HG03039 (cell line): ENCODE results near the gene CPED1.

Experiments used
- ATAC-seq: cut with Tn5 transposase; IDR thresholded peaks from one replicate; pipeline ENCODE4 v1.9.1; 2021; ENCODE audit warnings: mild to moderate bottlenecking, moderate library complexity; ENCODE audit not compliant: unreplicated experiment

The CPED1 gene

DNA sequence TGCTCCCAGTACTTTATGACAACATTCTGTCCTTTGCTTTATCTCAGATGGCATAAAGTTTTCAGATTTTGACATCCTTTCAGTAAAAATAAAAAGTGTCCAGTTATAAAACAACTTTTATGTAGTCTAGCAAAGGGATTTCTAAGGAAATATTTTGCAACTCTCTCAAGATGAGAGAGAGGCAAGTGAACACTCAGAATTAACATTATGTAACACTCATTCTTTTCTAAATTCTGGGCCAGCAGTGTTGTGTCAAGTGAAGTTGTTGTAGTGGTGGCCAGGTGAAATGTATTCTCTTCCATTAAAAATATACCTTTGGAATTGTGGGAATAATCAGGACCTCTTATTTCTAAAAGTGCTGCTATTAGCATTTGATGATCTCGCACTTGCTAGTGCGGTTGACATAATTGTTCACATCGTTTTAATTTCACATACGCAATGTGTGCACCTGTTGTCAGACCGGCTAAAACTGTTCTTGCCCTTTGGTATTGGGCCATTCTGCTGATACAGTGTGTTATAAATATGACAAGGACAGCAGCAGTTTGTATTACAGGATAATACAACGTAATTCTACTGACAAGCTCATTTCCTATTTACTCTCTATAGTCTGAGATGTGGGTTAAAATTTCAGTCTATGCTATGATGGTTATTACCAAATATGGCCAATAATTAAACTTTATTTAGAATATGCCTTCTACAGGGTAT lies 23.8 kb downstream of the CPED1 start:
- no peak for ATAC-seq

DNA sequence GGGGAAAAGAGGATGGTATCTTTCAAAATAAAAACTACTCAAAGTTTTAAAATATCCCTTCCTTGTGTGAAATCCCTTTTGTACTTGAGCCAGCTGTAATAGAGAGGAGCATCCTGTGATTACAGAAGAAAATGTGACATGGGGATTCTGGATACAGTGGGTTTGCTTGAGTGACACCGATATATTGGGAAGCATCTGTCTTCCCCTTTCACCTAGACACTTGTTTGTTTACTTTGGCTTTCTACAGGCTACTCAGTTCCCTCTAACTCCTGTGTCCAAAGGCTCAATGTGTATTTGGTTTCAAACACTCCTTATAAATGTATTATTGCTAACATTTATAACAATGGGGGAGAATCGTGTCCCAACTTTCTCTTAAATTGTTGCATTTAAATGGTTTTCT lies 24.4 kb downstream of the CPED1 start:
- ATAC-seq, result no peak

DNA sequence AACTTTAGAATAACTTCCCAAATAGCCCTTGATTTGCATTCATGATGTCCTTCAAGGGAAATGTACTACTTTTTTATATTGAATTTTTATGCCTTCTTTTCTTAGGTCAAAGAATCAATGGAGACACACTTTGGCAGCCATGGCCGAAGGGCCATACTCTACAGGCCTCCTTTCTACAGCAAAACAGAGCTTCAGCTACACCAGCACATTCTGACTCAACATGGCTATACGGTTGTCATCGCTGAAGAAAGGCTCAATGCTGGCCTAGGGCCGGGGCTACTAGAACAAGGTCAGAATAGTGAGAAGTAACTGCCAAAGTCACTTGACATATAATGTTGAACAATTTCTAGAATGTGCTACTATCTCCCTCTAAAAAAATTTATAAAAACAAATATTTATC lies 27.0 kb downstream of the CPED1 start:
- no peak for ATAC-seq

GRCh38 chr7:121016966-121017365 lies 28.5 kb downstream of the CPED1 start:
- no peak for ATAC-seq

GRCh38 chr7:121017586-121017985 lies 29.1 kb downstream of the CPED1 start:
- ATAC-seq, result no peak

DNA sequence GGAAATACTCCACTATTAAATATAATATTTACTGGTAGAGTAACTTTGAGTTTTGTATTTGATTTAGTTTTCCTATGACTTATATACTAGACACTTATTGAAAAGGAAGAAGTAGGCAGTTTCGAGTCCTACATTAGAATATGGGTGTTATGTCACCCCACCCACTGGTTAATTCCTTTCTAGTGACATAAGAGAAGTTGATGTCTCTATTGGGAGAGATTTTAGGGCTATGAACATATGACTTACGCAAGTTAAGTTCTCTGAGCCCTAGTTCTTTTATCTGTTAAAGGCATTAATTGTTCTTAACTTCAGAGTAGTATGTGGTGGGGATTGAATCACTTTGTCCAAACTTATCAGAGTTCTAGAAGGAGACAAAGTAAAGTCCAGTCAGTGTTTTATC lies 30.5 kb downstream of the CPED1 start:
- ATAC-seq, result no peak

DNA sequence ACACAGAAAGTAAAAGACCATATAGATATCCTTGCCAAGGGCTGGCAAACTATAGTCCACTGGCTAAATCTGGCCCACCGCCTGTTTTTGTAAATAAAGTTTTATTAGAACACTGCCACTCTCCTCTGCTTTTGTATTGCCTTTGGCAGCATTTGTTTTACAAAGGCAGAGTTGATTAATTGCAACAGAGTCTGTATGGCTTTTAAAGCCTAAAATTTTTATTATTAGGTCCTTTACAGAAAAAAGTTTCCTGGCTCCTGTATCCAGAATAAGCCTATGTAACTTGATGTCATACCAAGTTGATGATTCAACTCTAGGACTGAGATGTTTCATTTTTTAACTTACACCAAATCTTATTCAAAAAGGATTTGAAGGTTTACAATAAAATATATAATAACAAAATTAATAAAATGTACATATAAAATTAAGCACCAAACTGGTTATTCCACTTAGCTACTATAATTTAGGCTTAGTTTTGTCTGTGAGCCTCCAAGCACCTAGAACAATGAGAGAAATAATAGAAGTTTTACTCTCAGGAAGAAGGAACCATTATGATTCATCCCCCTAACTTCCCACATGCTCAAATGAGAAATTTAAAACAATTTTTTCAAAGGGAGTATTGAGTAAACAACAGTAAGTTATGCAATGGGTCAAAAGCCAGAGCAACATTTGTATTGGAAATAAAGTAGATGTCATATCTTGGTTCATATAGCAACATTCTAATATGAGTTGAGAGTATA lies 31.9 kb downstream of the CPED1 start:
- ATAC-seq, result no peak

- no peak for ATAC-seq
These were observed 32.8 kb downstream of the CPED1 start for GRCh38 chr7:121020989-121021969.

- ATAC-seq, result no peak
These were observed 34.7 kb downstream of the CPED1 start for GRCh38 chr7:121023194-121023593.

DNA sequence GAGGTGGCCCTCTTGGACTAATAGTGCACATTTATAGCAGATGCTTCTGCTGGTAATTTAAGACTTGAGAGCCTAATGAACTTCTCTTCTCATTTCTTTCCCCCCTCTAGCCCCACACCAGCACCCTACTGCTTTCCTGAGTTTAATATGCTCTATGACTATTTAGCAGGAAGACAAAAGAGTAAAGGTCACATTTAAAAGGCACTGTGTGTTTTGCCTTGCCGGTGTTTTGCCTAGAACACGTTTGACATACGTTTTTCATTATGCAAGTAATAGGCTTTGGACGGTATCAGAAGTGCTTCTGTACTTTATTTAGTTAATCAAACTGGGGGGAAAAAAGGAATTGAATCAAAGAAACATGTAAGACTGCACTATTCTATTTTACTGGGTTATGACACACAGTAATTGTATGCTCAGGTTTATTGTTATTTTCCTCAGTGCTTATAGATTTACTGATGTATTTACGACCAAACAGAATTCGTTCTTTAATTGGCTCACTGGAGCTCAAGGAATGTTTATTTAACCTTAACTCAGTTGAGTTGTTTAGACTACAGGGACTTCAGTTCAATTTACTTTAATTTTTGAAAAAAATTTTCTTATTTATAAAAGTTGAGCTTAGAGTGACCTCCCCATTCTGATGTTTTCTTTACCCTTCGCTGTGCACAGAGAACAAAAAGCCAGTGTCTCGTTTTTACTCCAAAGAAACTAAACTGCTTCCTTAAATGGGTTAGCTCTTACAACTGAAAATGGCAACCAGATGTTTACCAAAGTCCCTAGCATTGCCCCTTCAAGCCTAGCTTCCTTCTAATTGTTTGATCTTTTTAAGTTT lies 35.4 kb downstream of the CPED1 start:
- ATAC-seq, result no peak

- no peak for ATAC-seq
These were observed 36.1 kb downstream of the CPED1 start for GRCh38 chr7:121024611-121025010.

DNA sequence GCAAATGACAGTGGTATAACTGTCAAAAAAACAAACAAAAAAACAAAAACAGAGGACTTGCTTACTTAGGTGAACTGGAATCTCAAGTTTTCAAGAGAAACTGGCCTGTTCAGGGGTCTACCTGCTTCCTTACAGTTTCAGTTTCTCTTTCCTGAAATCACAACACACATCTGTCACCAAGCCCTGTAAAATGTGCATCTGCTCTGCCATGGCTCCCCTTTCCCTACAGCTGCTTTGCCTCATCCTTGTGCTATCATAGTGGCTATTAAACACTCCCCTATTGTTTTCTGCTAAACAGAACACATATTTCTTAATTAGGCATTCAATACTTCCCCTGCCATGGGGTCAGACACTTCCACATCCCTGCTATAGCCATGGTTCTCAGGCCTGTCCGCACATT lies 37.6 kb downstream of the CPED1 start:
- ATAC-seq, result no peak

GRCh38 chr7:121026577-121027111 lies 38.1 kb downstream of the CPED1 start:
- no peak for ATAC-seq

DNA sequence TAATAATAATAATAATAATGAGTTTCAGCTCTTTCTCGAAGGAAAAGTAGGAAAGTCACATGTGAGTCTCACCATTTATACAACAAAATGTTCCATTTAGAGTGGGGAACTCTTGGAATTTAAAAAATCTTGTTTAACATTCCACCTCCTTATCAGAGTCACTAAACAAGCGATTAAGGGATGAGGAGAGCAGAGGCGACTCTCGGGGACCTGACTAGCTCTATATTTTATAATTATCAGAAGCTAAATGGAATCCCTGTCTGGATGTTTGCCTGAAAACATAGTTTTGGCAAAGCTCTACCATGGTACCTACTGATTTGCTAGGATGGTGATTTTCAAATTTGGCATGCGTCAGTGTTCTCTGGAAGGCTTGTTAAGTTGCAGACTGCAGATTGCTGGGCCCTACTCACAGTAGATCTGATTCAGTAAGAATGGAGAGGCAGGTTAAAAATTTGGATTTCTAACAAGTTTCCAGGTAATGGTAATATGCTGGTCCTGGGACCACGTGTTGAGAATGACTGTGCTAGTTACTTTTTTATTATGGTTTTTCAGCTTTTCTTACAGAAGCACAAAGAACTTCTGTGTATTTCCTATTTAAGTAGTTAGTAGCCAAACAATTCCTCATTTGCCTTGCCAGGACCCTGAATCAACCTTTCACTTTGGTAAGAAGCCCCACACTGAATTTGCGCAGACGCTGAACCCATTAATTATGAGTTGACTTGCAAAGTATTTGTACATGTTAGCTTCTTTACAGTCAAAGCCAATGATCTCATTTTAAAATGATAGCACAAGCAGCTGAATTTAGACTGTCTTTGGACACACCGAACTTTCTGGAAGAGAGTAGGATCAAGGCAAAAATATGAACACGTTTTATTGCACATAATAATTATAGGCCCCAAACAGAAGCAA lies 39.5 kb downstream of the CPED1 start:
- ATAC-seq, result no peak

GRCh38 chr7:121029302-121029701 lies 40.8 kb downstream of the CPED1 start:
- ATAC-seq, result no peak

DNA sequence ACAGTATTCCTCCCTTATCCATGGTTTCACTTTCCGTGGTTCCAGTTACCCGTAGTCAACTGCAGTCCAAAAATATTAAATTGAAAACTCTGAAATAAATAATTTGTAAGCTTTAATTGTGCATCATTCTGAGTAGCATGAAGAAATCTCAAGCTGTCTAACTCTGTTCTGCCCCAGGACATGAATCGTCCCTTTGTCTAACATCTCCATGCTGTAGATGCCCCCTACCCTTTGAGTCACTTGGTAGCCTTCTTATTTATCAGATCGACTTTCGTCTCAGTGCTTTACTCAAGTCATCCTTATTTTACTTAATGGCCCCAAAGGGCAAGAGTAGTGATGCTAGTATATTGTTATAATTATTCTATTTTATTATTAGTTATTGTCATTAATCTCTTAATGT lies 41.8 kb downstream of the CPED1 start:
- ATAC-seq, result no peak

- ATAC-seq, result no peak
These were observed 44.3 kb downstream of the CPED1 start for GRCh38 chr7:121032645-121033460.

GRCh38 chr7:121034929-121035328 lies 46.4 kb downstream of the CPED1 start:
- ATAC-seq, result no peak
